K562 (cell line): ENCODE data around the gene PTPRE. TPM values are rescaled to one million over a fixed set of nuclear protein-coding genes. Genes with fewer than 3 reads are reported as not detected.

Source experiments
- GABPA ChIP-seq: fragments of 200-800 bp; sonication (Bioruptor generic); conservative IDR thresholded peaks from 2 replicates; pipeline ENCODE4 v1.6.1; 2016; ENCODE audit warnings: low read depth, missing genetic modification characterization, missing compliant biosample characterization
- MYBL2 ChIP-seq, 2 experiments: fragments of 450-650 bp in 1 of 2; sonication (generic) in 1 of 2; formaldehyde crosslinking in 1 of 2; IDR thresholded peaks; 2 replicates each; pipeline versions ENCODE4 v1.6.1 to v1.8.1; 2017 to 2022; ENCODE audit warnings: borderline replicate concordance in 1 of 2, inconsistent platforms in 1 of 2, low read depth in 1 of 2, mild to moderate bottlenecking in 1 of 2, missing genetic modification reagents in 1 of 2, moderate library complexity in 1 of 2
- TAF9B ChIP-seq: fragments of 450-650 bp; IDR thresholded peaks from 2 replicates; pipeline ENCODE4 v1.6.1; 2018; ENCODE audit warnings: mild to moderate bottlenecking; ENCODE audit not compliant: partially characterized antibody
- ZNF143 ChIP-seq: sonication (generic); formaldehyde crosslinking; IDR thresholded peaks from 2 replicates; pipeline ENCODE4 v1.9.0; 2022; ENCODE audit warnings: mild to moderate bottlenecking, missing genetic modification reagents
- ZNF695 ChIP-seq: fragments of 450-650 bp; formaldehyde crosslinking; IDR thresholded peaks from 2 replicates; pipeline ENCODE4 v1.4.0; 2020; ENCODE audit warnings: mild to moderate bottlenecking, moderate library complexity
- polyA plus RNA-seq, 8 experiments: library from polyadenylated mRNA; depleted of rRNA in 4 of 8; stranded (reverse) in 5 of 8; unstranded in 3 of 8; fragments of >200 nt; fragmentation: Nextera tagmentation in 2 of 8; fragmentation: Illumina TruSeq in 1 of 8; extraction: Ambion mirVana in 2 of 8; extraction: Trizol in 1 of 8; gene quantifications; 2 replicates each; pipeline versions ENCODE4 v1.2.1 to v1.2.3, GENCODE V29; 2011 to 2014; ENCODE audit warnings: inconsistent platforms in 1 of 8, missing spikeins in 1 of 8
- total RNA-seq, 7 experiments: library from RNA; depleted of rRNA in 6 of 7; stranded (reverse); fragments of >200 nt in 6 of 7; fragmentation: Illumina TruSeq in 2 of 7; extraction: Trizol in 2 of 7; gene quantifications; 2 replicates each; pipeline versions ENCODE4 v1.2.1 to v1.2.3, GENCODE V29; 2011 to 2021; ENCODE audit warnings: low replicate concordance in 1 of 7
- TF ChIP-seq, protein P1 (sequence below): fragments of 250-450 bp; sonication (Bioruptor Pico); IDR thresholded peaks from 2 replicates; pipeline ENCODE4 v1.4.0; 2020
- TF ChIP-seq, protein P2 (sequence below): sonication (generic); formaldehyde crosslinking; IDR thresholded peaks from 2 replicates; pipeline ENCODE4 v1.9.0; 2022; ENCODE audit warnings: mild to moderate bottlenecking, missing genetic modification reagents
- TF ChIP-seq, protein P3 (sequence below): sonication (generic); formaldehyde crosslinking; IDR thresholded peaks from 2 replicates; pipeline ENCODE4 v1.8.1; 2023; ENCODE audit warnings: mild to moderate bottlenecking, missing genetic modification reagents

The PTPRE gene
- total and polyA plus RNA-seq, 9 of the 15 experiments (the other 6 are each of a cell fraction or from before 2014, with no cell fraction given): 0.01 to 0.13 (median 0.04) TPM; not detected in 4

DNA sequence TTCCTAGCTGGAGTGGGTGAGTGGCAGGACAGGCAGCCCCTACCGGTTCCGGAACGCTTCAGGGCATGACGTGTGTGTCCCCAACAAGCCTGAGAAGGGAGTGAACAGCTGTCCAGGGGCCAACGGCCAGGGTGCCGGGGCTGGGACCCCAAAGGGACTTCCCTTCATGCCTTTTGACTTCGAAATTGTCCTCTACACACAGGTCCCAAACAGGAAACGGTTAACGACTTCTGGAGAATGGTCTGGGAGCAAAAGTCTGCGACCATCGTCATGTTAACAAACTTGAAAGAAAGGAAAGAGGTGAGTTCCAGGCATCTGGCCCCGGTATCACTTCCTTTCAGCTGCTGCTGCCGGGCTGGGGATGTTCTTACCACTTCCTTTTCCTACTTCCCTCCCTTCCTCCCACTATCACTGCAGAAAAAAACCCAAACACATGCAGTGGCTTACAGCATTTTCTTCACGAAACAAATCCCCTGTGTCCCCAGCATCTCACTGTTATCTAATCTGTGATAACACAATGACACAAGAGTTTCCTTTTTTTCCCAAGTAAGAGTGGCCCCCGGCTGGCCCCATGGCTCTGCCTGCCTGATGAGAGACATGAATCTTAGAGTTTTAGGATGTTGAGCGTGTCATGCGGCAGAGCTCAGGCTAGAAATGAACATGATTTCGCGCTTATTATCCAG lies 156.1 kb downstream of the PTPRE start (continued):
- TF ChIP-seq MYBL2 (IDR thresholded peaks at IDR 0.05; ENCODE audit: low read depth): no peak
- no peak for TF ChIP-seq MYBL2 (CRISPR knock-in tag; IDR thresholded peaks at IDR 0.05; ENCODE audit: borderline replicate concordance)
- TF ChIP-seq ZNF695 (CRISPR knock-in tag): no peak
- TF ChIP-seq ZNF143 (CRISPR knock-in tag): no peak
- no peak for TF ChIP-seq TAF9B
- TF ChIP-seq, protein P1, sequence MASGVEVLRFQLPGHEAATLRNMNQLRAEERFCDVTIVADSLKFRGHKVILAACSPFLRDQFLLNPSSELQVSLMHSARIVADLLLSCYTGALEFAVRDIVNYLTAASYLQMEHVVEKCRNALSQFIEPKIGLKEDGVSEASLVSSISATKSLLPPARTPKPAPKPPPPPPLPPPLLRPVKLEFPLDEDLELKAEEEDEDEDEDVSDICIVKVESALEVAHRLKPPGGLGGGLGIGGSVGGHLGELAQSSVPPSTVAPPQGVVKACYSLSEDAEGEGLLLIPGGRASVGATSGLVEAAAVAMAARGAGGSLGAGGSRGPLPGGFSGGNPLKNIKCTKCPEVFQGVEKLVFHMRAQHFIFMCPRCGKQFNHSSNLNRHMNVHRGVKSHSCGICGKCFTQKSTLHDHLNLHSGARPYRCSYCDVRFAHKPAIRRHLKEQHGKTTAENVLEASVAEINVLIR (CRISPR knock-in tag): no peak
- TF ChIP-seq, protein P2, sequence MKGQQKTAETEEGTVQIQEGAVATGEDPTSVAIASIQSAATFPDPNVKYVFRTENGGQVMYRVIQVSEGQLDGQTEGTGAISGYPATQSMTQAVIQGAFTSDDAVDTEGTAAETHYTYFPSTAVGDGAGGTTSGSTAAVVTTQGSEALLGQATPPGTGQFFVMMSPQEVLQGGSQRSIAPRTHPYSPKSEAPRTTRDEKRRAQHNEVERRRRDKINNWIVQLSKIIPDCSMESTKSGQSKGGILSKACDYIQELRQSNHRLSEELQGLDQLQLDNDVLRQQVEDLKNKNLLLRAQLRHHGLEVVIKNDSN (CRISPR knock-in tag): no peak
- TF ChIP-seq, protein P3, sequence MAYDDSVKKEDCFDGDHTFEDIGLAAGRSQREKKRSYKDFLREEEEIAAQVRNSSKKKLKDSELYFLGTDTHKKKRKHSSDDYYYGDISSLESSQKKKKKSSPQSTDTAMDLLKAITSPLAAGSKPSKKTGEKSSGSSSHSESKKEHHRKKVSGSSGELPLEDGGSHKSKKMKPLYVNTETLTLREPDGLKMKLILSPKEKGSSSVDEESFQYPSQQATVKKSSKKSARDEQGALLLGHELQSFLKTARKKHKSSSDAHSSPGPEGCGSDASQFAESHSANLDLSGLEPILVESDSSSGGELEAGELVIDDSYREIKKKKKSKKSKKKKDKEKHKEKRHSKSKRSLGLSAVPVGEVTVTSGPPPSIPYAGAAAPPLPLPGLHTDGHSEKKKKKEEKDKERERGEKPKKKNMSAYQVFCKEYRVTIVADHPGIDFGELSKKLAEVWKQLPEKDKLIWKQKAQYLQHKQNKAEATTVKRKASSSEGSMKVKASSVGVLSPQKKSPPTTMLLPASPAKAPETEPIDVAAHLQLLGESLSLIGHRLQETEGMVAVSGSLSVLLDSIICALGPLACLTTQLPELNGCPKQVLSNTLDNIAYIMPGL (CRISPR knock-in tag): no peak
- peak; percentile 79 for TF ChIP-seq GABPA
